ENCODE data around the gene IFI27.

GRCh38 chr14:94128216-94128839 lies 17.8 kb downstream of the IFI27 start:
- TF ChIP-seq CTCF (IDR thresholded peaks at IDR 0.05) (no peak), POLR2A (IDR thresholded peaks at IDR 0.05) (no peak), EP300 (IDR thresholded peaks at IDR 0.05) (no peak)

Data from ovary (tissue), 3 donors.